Thymus (tissue), 11 donors: Measurements from ENCODE around the gene SEMA3A. TPM values are rescaled to one million over a fixed set of nuclear protein-coding genes. Genes with fewer than 3 reads are reported as not detected.

ENCODE experiments used
- DNase-seq, 9 donors: peaks; one replicate each; pipeline ENCODE4 v3.0.0-alpha.2; 2013; ENCODE audit warnings: low spot score in 9 of 9, low read depth in 6 of 9, missing footprints in 1 of 9
- H3K27ac ChIP-seq, 2 donors: one replicate each; pipeline ENCODE4 v1.5.1; 2013; ENCODE audit warnings: control low read depth in 1 of 2, low read depth in 1 of 2, low read length in 1 of 2, mild to moderate bottlenecking in 1 of 2, moderate library complexity in 1 of 2
- H3K27me3 ChIP-seq, 2 donors: one replicate each; pipeline ENCODE4 v1.5.1; 2013; ENCODE audit warnings: low read length in 1 of 2; ENCODE audit not compliant: control insufficient read depth in 2 of 2, insufficient read depth in 1 of 2
- H3K36me3 ChIP-seq, 2 donors: one replicate each; pipeline ENCODE4 v1.5.1; 2013; ENCODE audit warnings: low read length in 1 of 2, mild to moderate bottlenecking in 1 of 2, moderate library complexity in 1 of 2; ENCODE audit not compliant: control insufficient read depth in 2 of 2, insufficient read depth in 2 of 2
- H3K4me1 ChIP-seq, 2 donors: one replicate each; pipeline ENCODE4 v1.5.1; 2013; ENCODE audit warnings: low read length in 2 of 2; ENCODE audit not compliant: control insufficient read depth in 2 of 2, insufficient read depth in 2 of 2
- H3K4me3 ChIP-seq, 2 donors: one replicate each; pipeline ENCODE4 v1.5.1; 2013; ENCODE audit warnings: low read length in 2 of 2, control low read depth in 1 of 2, mild to moderate bottlenecking in 1 of 2
- H3K9me3 ChIP-seq, 2 donors: one replicate each; pipeline ENCODE4 v1.5.1; 2013; ENCODE audit warnings: low read length in 1 of 2, mild to moderate bottlenecking in 1 of 2; ENCODE audit not compliant: control insufficient read depth in 2 of 2, insufficient read depth in 1 of 2
- WGBS: extraction: QIAGEN DNeasy Blood & Tissue Kit; methylation state at CpG from one replicate; pipeline ENCODE4 v1.1.7; 2013; 5-methylcytosine and 5-hydroxymethylcytosine counted together
- polyA plus RNA-seq: library from polyadenylated mRNA; stranded (reverse); fragments of 200-250 nt; gene quantifications from one replicate; pipeline ENCODE4 v1.2.3, GENCODE V29; 2013
- total RNA-seq: library from RNA; stranded (reverse); fragments of 120-200 nt; gene quantifications from one replicate; pipeline ENCODE4 v1.2.4, GENCODE V29; 2013
- donor health status: healthy.

SEMA3A gene
- total and polyA plus RNA-seq, 2 donors: 0.27 to 1.0 TPM

- Histone ChIP-seq H3K27me3 (no peaks in the 10 kb centered on the region), H3K36me3 (no peaks in the 10 kb centered on the region), H3K27ac (no peak overlapping the region), H3K4me1 (no peaks in the 10 kb centered on the region), H3K9me3 (no peaks in the 10 kb centered on the region), H3K4me3 (no peak overlapping the region)
- 84% methylated on average over 2 of the region's 2 CpGs for WGBS
- no peak for DNase-seq
Observed at GRCh38 chr7:84113286-84113685, 81.3 kb downstream of the SEMA3A start.

DNA sequence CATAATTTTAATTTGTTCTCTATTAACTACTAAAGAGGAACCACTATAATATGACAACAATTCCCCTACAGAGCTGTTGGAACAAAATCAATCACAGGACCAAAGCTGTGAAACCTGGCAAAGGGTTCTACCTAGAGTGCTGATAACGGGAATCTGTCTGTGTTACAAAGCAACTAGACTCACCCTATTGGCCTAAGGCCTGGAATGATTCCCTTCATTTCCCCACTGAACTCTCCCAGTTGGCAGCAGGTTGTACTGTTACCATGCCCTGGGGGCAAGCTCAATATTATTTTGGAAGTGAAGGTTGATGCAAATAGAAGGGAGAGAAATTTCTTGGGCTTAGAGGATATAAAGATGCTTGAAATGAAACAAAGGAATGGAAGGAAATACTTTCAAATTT lies 81.8 kb downstream of the SEMA3A start:
- no peaks in the 10 kb centered on the region for H3K9me3 ChIP-seq
- H3K4me3 ChIP-seq: no peak overlapping the region
- no peaks in the 10 kb centered on the region for H3K4me1 ChIP-seq
- H3K27ac ChIP-seq: no peak overlapping the region
- no peaks in the 10 kb centered on the region for H3K36me3 ChIP-seq
- no peak for DNase-seq
- WGBS: 84% methylated on average over 1 of the region's 1 CpG
- H3K27me3 ChIP-seq: no peaks in the 10 kb centered on the region

DNA sequence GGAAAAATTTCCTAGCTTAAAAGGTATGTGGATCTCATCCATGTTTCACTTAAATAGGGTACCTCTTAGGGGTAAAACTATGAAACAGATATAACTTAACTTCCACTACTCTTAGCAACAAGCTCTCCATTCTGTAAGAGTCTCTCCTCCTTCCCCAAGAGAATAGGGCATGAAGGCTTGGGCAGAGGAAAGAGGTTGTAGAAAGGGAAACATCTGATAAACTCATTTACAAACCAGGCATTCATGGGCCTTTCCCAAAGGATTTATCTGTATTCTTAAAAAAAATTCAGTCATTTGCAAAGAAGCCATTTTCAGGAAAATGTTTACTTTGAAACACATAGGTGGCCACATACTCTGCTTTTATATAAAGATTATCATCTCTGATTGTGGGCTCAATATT lies 82.7 kb downstream of the SEMA3A start:
- Histone ChIP-seq H3K27me3 (no peaks in the 10 kb centered on the region), H3K4me1 (no peaks in the 10 kb centered on the region), H3K9me3 (no peaks in the 10 kb centered on the region), H3K36me3 (no peaks in the 10 kb centered on the region), H3K4me3 (no peak overlapping the region), H3K27ac (no peak overlapping the region)
- DNase-seq: no peak

DNA sequence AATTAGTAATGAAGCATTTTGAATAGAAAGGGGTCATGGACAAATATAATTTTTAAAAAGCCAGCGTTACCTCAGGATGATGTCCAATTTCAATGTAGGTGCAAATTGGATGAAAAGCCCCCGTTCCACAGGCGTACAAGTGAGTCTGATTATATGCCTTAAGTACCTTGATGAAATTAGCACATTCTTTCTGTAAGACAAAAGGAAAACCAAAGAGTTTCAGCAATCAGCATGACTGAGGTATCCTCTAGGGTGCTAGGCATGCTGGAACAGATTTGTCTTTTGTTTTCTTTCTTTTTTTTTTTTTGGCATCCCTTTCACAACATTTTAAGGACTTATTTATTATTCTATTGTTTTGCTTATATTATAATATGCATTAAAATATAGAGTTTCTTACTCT lies 84.2 kb downstream of the SEMA3A start:
- 96% methylated on average over 3 of the region's 3 CpGs for WGBS
- no peaks in the 10 kb centered on the region for H3K4me1 ChIP-seq
- H3K36me3 ChIP-seq: no peaks in the 10 kb centered on the region
- no peak for DNase-seq
- no peak overlapping the region for H3K27ac ChIP-seq
- H3K9me3 ChIP-seq: no peaks in the 10 kb centered on the region
- H3K27me3 ChIP-seq: no peaks in the 10 kb centered on the region
- no peak overlapping the region for H3K4me3 ChIP-seq

- Histone ChIP-seq H3K27ac (no peak overlapping the region), H3K4me1 (no peaks in the 10 kb centered on the region), H3K36me3 (no peaks in the 10 kb centered on the region), H3K27me3 (no peaks in the 10 kb centered on the region), H3K4me3 (no peak overlapping the region), H3K9me3 (no peaks in the 10 kb centered on the region)
- 48% methylated on average over 2 of the region's 2 CpGs for WGBS
- no peak for DNase-seq
Observed at GRCh38 chr7:84108787-84109186, 85.8 kb downstream of the SEMA3A start.

DNA sequence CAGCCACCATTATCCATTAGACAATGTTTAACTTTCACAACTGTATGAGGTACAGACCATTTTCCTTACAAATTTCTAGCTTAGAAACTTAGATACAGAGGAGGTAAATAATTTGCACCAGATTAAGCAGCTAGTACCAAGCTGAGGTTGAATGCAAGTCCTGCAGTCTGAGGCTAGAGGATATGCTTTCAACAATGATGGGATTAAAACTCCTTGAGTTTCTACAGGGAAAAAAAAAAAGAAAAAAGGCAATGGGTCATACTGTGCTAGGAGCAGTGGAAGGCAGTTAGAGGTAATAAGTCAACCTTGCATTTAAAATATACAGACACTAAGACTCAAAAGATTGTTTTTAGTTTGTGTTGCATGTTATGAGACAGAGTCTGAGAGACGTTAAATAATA lies 86.5 kb downstream of the SEMA3A start:
- H3K9me3 ChIP-seq: no peaks in the 10 kb centered on the region
- no peak for DNase-seq
- WGBS: 99% methylated on average over 1 of the region's 1 CpG
- no peaks in the 10 kb centered on the region for H3K36me3 ChIP-seq
- no peak overlapping the region for H3K4me3 ChIP-seq
- no peaks in the 10 kb centered on the region for H3K27me3 ChIP-seq
- no peaks in the 10 kb centered on the region for H3K4me1 ChIP-seq
- H3K27ac ChIP-seq: no peak overlapping the region

GRCh38 chr7:84107259-84107658 lies 87.3 kb downstream of the SEMA3A start:
- Histone ChIP-seq H3K27me3 (no peaks in the 10 kb centered on the region), H3K4me3 (no peak overlapping the region), H3K36me3 (no peaks in the 10 kb centered on the region), H3K9me3 (no peaks in the 10 kb centered on the region), H3K4me1 (no peaks in the 10 kb centered on the region), H3K27ac (no peak overlapping the region)
- WGBS: 74% methylated on average over 2 of the region's 2 CpGs
- DNase-seq: no peak

GRCh38 chr7:84106291-84106690 lies 88.3 kb downstream of the SEMA3A start:
- Histone ChIP-seq H3K27ac (no peak overlapping the region), H3K4me3 (no peak overlapping the region)
- 97% methylated on average over 3 of the region's 3 CpGs for WGBS

DNA sequence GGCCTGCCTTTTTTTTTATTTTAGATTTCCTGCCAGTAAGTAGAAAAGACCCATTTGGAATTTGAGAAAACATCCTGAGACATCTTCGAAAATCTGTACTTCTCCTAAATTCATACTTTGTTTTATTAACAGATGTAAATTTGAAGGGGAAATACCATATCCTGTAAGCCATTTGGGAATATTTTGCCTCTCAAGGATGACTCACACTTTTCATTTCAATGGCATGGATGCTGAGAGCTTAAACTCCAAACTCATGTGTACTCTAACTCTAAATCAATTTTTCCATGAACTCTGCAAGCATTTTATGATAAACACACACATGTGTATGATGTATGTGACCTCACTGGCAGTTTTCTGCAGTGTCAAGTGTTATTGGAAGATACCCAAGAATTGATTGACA lies 89.0 kb downstream of the SEMA3A start:
- 0% methylated on average over 1 of the region's 1 CpG for WGBS
- no peaks in the 10 kb centered on the region for H3K9me3 ChIP-seq
- no peak for DNase-seq
- no peaks in the 10 kb centered on the region for H3K36me3 ChIP-seq
- H3K27ac ChIP-seq: no peak overlapping the region
- no peaks in the 10 kb centered on the region for H3K4me1 ChIP-seq
- H3K4me3 ChIP-seq: no peak overlapping the region
- no peaks in the 10 kb centered on the region for H3K27me3 ChIP-seq

More at GRCh38 chr7:84106291-84106690, 88.3 kb downstream of the SEMA3A start:
- Histone ChIP-seq H3K9me3 (no peaks in the 10 kb centered on the region), H3K27me3 (no peaks in the 10 kb centered on the region), H3K36me3 (no peaks in the 10 kb centered on the region), H3K4me1 (no peaks in the 10 kb centered on the region)
- DNase-seq: no peak

GRCh38 chr7:84104826-84105225 lies 89.8 kb downstream of the SEMA3A start:
- Histone ChIP-seq H3K27ac (no peak overlapping the region), H3K36me3 (no peaks in the 10 kb centered on the region), H3K27me3 (no peaks in the 10 kb centered on the region), H3K9me3 (no peaks in the 10 kb centered on the region), H3K4me1 (no peaks in the 10 kb centered on the region), H3K4me3 (no peak overlapping the region)
- WGBS: 95% methylated on average over 3 of the region's 3 CpGs
- no peak for DNase-seq
